Cardiac muscle cell (in vitro differentiated cells and primary cell): ENCODE data around the gene DOCK1. TPM values are rescaled to one million over a fixed set of nuclear protein-coding genes. Genes with fewer than 3 reads are reported as not detected.

Experiments
- DNase-seq, 2 donors: peaks; one replicate each; pipeline versions ENCODE4 v3.0.0 to v3.0.0-alpha.2; 2010 to 2017; ENCODE audit warnings: low read depth in 1 of 2, low spot score in 1 of 2
- H3K27ac ChIP-seq: fragments of 200-600 bp; sonication (generic); 2 replicates; pipeline ENCODE4 v1.5.1; 2016
- H3K27me3 ChIP-seq: fragments of 200-600 bp; sonication (generic); 2 replicates; pipeline ENCODE4 v1.6.0; 2016; ENCODE audit warnings: control low read depth
- H3K36me3 ChIP-seq: fragments of 200-600 bp; sonication (generic); 2 replicates; pipeline ENCODE4 v1.5.1; 2016; ENCODE audit warnings: control low read depth
- H3K4me1 ChIP-seq: fragments of 200-600 bp; sonication (generic); 2 replicates; pipeline ENCODE4 v1.8.1; 2017; ENCODE audit warnings: low read depth, mild to moderate bottlenecking, mixed run types
- H3K4me3 ChIP-seq: fragments of 200-600 bp; sonication (generic); 2 replicates; pipeline ENCODE4 v1.5.1; 2016; ENCODE audit warnings: mild to moderate bottlenecking
- H3K9me3 ChIP-seq: fragments of 200-600 bp; sonication (generic); 2 replicates; pipeline ENCODE4 v1.5.1; 2017; ENCODE audit warnings: low read depth, mild to moderate bottlenecking, control low read depth
- CTCF ChIP-seq: IDR thresholded peaks from 2 replicates; pipeline ENCODE4 v1.5.1; 2012; ENCODE audit warnings: low read depth, mild to moderate bottlenecking, low read length
- polyA plus RNA-seq: library from polyadenylated mRNA; unstranded; fragments of >200 nt; fragmentation: Nextera tagmentation; extraction: Ambion mirVana; gene quantifications from 2 replicates; pipeline ENCODE4 v1.2.1, GENCODE V29; 2016
- total RNA-seq: library from RNA; depleted of rRNA; stranded (reverse); fragments of >200 nt; gene quantifications from 2 replicates; pipeline ENCODE4 v1.2.3, GENCODE V29; 2016

The DOCK1 gene
- total and polyA plus RNA-seq, 2 experiments from 2014 or later = 15.0 to 30.6 TPM

GRCh38 chr10:127399668-127400067, 494.4 kb downstream of the DOCK1 start:
- Histone ChIP-seq H3K4me3 (no peak overlapping the region), H3K27me3 (no peaks in the 10 kb centered on the region), H3K27ac (no peak overlapping the region), H3K4me1 (no peaks in the 10 kb centered on the region), H3K9me3 (no peaks in the 10 kb centered on the region), H3K36me3 (no peaks in the 10 kb centered on the region)
- no peak for DNase-seq
- TF ChIP-seq CTCF = no peak

DNA sequence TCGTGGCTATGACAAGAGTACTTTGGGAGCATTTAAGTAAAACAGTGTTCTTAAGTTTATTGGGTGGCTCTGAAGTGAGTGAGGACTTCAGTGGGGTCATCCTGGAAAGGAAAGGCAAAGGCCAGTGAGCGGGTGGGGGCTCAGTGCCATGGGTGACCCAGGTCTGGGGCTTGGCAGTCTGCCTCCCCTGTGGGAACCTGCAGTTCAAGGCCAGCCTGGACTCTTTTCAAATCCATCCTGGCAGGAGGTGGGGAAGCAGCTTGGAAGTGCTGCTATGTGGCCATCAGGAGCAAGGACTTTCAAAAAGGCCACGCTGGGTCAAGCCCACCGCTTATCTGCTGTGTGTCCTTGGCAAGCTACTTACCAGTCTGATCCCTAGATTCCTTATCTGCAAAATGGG, 495.0 kb downstream of the DOCK1 start:
- no peaks in the 10 kb centered on the region for H3K4me1 ChIP-seq
- no peak overlapping the region for H3K27ac ChIP-seq
- no peak for TF ChIP-seq CTCF
- H3K36me3 ChIP-seq = no peaks in the 10 kb centered on the region
- H3K9me3 ChIP-seq = no peaks in the 10 kb centered on the region
- no peaks in the 10 kb centered on the region for H3K27me3 ChIP-seq
- no peak overlapping the region for H3K4me3 ChIP-seq
- no peak for DNase-seq

- no peaks in the 10 kb centered on the region for H3K27me3 ChIP-seq
- H3K9me3 ChIP-seq = no peaks in the 10 kb centered on the region
- no peak overlapping the region for H3K4me3 ChIP-seq
- no peak for TF ChIP-seq CTCF
- H3K27ac ChIP-seq = no peak overlapping the region
- H3K36me3 ChIP-seq = no peaks in the 10 kb centered on the region
- no peaks in the 10 kb centered on the region for H3K4me1 ChIP-seq
- DNase-seq = no peak
Measured at GRCh38 chr10:127402596-127403409, 497.6 kb downstream of the DOCK1 start.

- DNase-seq = peak in 1 of 2 donors; percentile 49
- H3K27ac ChIP-seq = no peak overlapping the region
- H3K27me3 ChIP-seq = no peaks in the 10 kb centered on the region
- TF ChIP-seq CTCF = no peak
- H3K9me3 ChIP-seq = no peaks in the 10 kb centered on the region
- H3K4me3 ChIP-seq = no peak overlapping the region
- peaks cover 9% of the 10 kb centered on the region for H3K4me1 ChIP-seq
- H3K36me3 ChIP-seq = no peaks in the 10 kb centered on the region
Measured at GRCh38 chr10:127405221-127405620, 500.0 kb downstream of the DOCK1 start.

- H3K27me3 ChIP-seq = no peaks in the 10 kb centered on the region
- no peak for DNase-seq
- no peak overlapping the region for H3K27ac ChIP-seq
- no peak for TF ChIP-seq CTCF
- H3K4me1 ChIP-seq = peaks cover 13% of the 10 kb centered on the region
- H3K4me3 ChIP-seq = no peak overlapping the region
- H3K9me3 ChIP-seq = no peaks in the 10 kb centered on the region
- H3K36me3 ChIP-seq = no peaks in the 10 kb centered on the region
Measured at GRCh38 chr10:127406018-127406550, 500.9 kb downstream of the DOCK1 start.
